Measurements from ENCODE around the gene CACNA2D1. TPM values are rescaled to one million over a fixed set of nuclear protein-coding genes. Genes with fewer than 3 reads are reported as not detected.

Gene CACNA2D1
- total RNA-seq, 4 donors from 2014 or later, result 0.30 to 12.8 (median 2.4) TPM

- DNase-seq, result no peak
- Histone ChIP-seq H3K9me3 (no peaks in the 10 kb centered on the region), H3K27ac (no peak overlapping the region), H3K4me1 (peaks cover 0 to 12% (median 0%) of the 10 kb centered on the region in 3 donors), H3K36me3 (no peaks in the 10 kb centered on the region), H3K4me3 (no peak overlapping the region), H3K27me3 (no peaks in the 10 kb centered on the region)
- intact Hi-C loops (cut with DNase I), result no loop called here
- TF ChIP-seq CTCF (IDR thresholded peaks at IDR 0.05) (no peak), POLR2A (IDR thresholded peaks at IDR 0.05) (no peak)
- 30 to 56% methylated on average over 1 to 2 of the region's 2 CpGs for WGBS, 2 donors
Measured at GRCh38 chr7:82382276-82382675, 61.3 kb downstream of the CACNA2D1 start.

DNA sequence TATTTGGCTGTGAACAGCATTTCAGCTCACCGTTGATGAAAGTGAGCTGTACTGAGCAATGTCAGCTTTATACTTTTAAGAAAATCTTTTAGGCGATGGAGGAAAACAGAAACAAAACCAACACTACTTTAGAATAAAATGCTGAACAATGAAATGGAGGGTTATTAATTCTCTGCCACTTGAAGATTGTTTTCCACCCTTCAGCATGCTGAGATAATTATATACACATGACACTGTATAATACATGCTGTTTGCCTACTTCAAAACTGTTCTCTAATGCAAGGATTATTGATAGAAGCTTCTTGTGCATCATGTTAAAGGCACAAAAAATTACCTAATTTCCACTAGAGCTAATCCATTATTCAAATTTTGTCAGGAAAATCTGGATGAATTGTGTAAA is 66.8 kb downstream of the CACNA2D1 start:
- TF ChIP-seq CTCF (IDR thresholded peaks at IDR 0.05), result no peak
- no peak for TF ChIP-seq POLR2A (IDR thresholded peaks at IDR 0.05)
- Histone ChIP-seq H3K36me3 (no peaks in the 10 kb centered on the region), H3K27ac (no peak overlapping the region), H3K4me1 (peaks cover 0 to 9% (median 0%) of the 10 kb centered on the region in 3 donors), H3K27me3 (no peaks in the 10 kb centered on the region), H3K4me3 (no peak overlapping the region), H3K9me3 (no peaks in the 10 kb centered on the region)
- DNase-seq, result no peak
- 55 to 77% methylated on average over 2 of the region's 2 CpGs for WGBS, 2 donors
- intact Hi-C loops (cut with DNase I), result no loop called here

GRCh38 chr7:82375713-82376112 is 67.9 kb downstream of the CACNA2D1 start:
- Histone ChIP-seq H3K4me3 (no peak overlapping the region), H3K9me3 (no peaks in the 10 kb centered on the region), H3K27ac (no peak overlapping the region), H3K36me3 (no peaks in the 10 kb centered on the region), H3K4me1 (peaks cover 0 to 9% (median 0%) of the 10 kb centered on the region in 3 donors), H3K27me3 (no peaks in the 10 kb centered on the region)
- TF ChIP-seq CTCF (IDR thresholded peaks at IDR 0.05), result no peak
- no peak for TF ChIP-seq POLR2A (IDR thresholded peaks at IDR 0.05)
- DNase-seq, result no peak
- intact Hi-C loops (cut with DNase I), result no loop called here
- WGBS, 2 donors, result 52 to 56% methylated on average over 3 of the region's 3 CpGs

- WGBS, 2 donors, result 92 to 96% methylated on average over 1 of the region's 1 CpG
- peaks cover 0 to 9% (median 0%) of the 10 kb centered on the region in 3 donors for H3K4me1 ChIP-seq
- H3K36me3 ChIP-seq, result no peaks in the 10 kb centered on the region
- intact Hi-C loops (cut with DNase I), result no loop called here
- no peak for DNase-seq
- H3K27me3 ChIP-seq, result no peaks in the 10 kb centered on the region
- H3K9me3 ChIP-seq, result no peaks in the 10 kb centered on the region
- no peak overlapping the region for H3K27ac ChIP-seq
- no peak for TF ChIP-seq CTCF (IDR thresholded peaks at IDR 0.05)
- no peak for TF ChIP-seq POLR2A (IDR thresholded peaks at IDR 0.05)
- no peak overlapping the region for H3K4me3 ChIP-seq
Measured at GRCh38 chr7:82375129-82375528, 68.4 kb downstream of the CACNA2D1 start.

GRCh38 chr7:82373926-82374635 is 69.5 kb downstream of the CACNA2D1 start:
- Histone ChIP-seq H3K27ac (peak overlapping the region in 1 of 4 donors; percentile 37), H3K36me3 (no peaks in the 10 kb centered on the region), H3K9me3 (no peaks in the 10 kb centered on the region), H3K4me1 (peaks cover 0 to 9% (median 0%) of the 10 kb centered on the region in 3 donors), H3K4me3 (no peak overlapping the region), H3K27me3 (no peaks in the 10 kb centered on the region)
- intact Hi-C loops (cut with DNase I), result no loop called here
- TF ChIP-seq POLR2A (IDR thresholded peaks at IDR 0.05), result no peak
- no peak for TF ChIP-seq CTCF (IDR thresholded peaks at IDR 0.05)
- DNase-seq, result no peak
- 55 to 62% methylated on average over 6 to 7 of the region's 7 CpGs for WGBS, 2 donors
